GM12891 (cell line): Measurements from ENCODE around the gene MYO9B.

Experiments
- DNase-seq: peaks from one replicate; pipeline ENCODE4 v3.0.0; 2011; ENCODE audit warnings: low spot score; ENCODE audit not compliant: insufficient read length
- FAIRE-seq: peaks from 2 replicates; lab custom pipeline; 2011; peaks lifted over from hg19 to GRCh38; lab: Jason Lieb, UNC
- PAX5 ChIP-seq: IDR thresholded peaks from 2 replicates; pipeline ENCODE4 v1.6.1; 2011; ENCODE audit warnings: low read length, moderate library complexity, mild to moderate bottlenecking; ENCODE audit not compliant: insufficient read depth, severe bottlenecking
- POLR2A ChIP-seq: IDR thresholded peaks from 2 replicates; pipeline ENCODE4 v1.6.1; 2011; ENCODE audit warnings: low read depth, low read length, control low read depth
- POLR2AphosphoS5 ChIP-seq: IDR thresholded peaks from 2 replicates; pipeline ENCODE4 v1.6.1; 2011; ENCODE audit warnings: low read depth, low read length, control low read depth
- POU2F2 ChIP-seq: IDR thresholded peaks from 2 replicates; pipeline ENCODE4 v1.6.1; 2011; ENCODE audit warnings: low read depth, mild to moderate bottlenecking, control low read depth, low read length, moderate library complexity
- SPI1 ChIP-seq: IDR thresholded peaks from 2 replicates; pipeline ENCODE4 v1.6.1; 2011; ENCODE audit warnings: low read depth, low read length, control low read depth
- TAF1 ChIP-seq: IDR thresholded peaks from 2 replicates; pipeline ENCODE4 v1.6.1; 2011; ENCODE audit warnings: low read depth, low read length, control low read depth

Gene MYO9B

DNA sequence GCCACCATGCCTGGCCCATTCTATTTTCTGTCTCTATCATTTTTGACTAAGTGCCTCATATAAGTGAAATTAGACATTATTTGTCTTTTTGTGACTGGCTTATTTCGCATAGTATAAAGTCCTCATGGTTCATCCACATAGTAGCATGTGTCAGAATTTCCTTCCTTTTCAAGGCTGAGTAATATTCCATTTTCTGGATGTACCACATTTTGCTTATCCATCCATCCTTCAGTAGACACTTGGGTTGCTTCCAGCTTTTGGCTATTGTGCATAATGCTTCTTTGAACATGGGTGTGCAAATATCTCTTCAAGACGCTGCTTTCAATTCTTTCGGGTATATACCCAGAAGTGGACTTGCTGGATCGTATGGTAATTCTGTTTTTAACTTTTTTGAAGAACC is 88.1 kb downstream of the MYO9B start:
- FAIRE-seq (no peak), DNase-seq (no peak)
- TF ChIP-seq POU2F2 (no peak), POLR2AphosphoS5 (no peak), TAF1 (no peak), PAX5 (no peak), POLR2A (no peak), SPI1 (no peak)

DNA sequence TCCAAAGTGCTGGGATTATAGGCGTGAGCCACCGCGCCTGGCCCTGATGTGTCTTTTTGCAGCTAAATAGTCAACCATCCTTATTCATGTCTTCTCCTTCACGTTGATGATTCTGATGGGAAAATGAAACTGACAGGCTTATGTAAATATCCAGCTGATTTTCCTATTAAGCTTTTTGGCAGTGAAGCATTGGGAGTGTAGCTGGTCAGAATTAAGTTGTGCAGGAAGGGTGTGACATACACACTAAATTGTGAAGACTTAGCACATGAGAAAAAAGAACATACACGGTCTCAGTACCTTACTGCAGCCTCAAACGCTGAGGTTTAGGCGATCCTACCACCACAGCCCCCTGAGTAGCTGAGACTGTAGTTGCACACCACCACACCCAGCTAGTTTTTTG is 89.1 kb downstream of the MYO9B start:
- TF ChIP-seq POU2F2 (no peak), PAX5 (no peak), TAF1 (no peak), SPI1 (no peak), POLR2AphosphoS5 (no peak), POLR2A (no peak)
- no peak for DNase-seq
- FAIRE-seq = no peak

DNA sequence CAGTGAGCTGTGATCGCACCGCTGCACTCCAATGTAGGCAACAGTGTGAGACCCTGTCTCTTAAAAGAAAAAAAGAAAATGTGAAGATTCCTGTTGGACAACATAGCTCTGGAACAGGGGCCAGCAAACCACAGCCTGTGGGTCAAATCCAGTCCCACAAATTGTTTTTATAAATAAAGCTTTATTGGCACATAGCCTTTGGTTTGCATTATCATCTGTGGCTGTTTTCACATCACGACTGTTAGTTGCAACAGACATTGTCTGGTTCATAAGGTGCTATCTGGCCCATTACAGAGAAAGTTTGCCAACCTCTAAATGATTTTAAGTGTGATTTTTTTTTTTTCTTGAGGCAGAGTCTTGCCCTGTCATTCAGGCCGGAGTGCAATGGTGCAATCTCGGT is 90.1 kb downstream of the MYO9B start:
- no peak for TF ChIP-seq TAF1
- no peak for TF ChIP-seq POLR2A
- TF ChIP-seq SPI1 = no peak
- no peak for TF ChIP-seq POU2F2
- TF ChIP-seq POLR2AphosphoS5 = no peak
- no peak for TF ChIP-seq PAX5
- FAIRE-seq (no peak), DNase-seq (no peak)

DNA sequence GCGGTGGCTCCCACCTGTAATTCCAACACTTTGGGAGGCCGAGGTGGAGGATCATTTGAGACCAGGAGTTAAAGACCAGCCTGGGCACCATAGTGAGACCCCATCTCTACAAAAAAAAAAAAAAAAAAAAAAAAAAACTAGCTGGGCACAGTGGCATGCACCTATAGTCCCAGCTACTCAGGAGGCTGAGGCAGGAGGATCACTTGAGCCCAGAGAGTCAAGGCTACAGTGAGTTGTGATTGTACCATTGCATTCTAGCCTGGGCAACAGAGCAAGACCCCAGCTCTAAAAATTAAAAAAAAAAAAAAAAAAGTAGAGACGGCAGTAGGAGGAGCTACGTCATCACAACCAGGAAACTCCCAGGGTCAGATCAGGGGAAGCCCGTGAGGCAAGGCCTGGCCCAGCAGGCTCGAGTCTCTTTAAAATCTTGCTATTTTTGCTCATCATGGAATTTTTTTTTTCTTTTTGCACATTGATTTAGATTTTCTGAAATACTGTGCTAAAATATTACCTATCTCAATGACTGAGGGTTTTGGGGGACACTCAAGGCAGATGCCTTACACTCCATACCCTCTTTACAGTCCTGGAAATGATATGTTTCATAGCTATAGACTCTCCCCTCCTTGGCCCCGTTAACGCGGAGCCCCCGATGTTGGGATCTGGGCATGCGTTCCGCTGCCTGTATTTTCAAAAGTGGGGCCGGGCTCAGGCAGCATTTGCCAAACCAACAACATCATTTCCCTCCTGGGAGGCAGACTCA is 95.1 kb downstream of the MYO9B start:
- FAIRE-seq (no peak), DNase-seq (peak; percentile 65)
- TF ChIP-seq TAF1 (no peak), POLR2A (no peak), PAX5 (no peak), SPI1 (no peak), POLR2AphosphoS5 (no peak), POU2F2 (no peak)

DNA sequence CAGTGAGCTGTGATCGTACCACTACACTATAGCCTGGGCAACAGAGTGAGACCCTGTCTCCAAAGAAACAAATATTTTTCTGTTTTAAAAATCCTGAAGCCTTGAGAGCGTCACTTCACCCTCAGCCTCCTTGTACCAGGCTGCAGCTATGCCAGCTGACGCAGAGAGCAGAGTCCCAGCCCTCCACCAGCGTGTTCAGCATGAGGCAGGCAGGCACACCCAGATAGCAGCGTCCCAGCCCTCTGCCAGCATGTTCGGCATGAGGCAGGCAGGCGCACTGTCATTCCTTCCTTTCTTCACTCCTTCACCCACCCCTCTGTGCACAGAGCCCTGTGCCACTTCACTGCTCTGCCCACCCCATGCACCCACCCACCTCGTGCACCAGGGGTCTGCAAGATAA is 96.3 kb downstream of the MYO9B start:
- no peak for TF ChIP-seq POU2F2
- no peak for TF ChIP-seq POLR2AphosphoS5
- no peak for TF ChIP-seq PAX5
- no peak for TF ChIP-seq SPI1
- TF ChIP-seq TAF1 = no peak
- TF ChIP-seq POLR2A = no peak
- DNase-seq (no peak), FAIRE-seq (no peak)

DNA sequence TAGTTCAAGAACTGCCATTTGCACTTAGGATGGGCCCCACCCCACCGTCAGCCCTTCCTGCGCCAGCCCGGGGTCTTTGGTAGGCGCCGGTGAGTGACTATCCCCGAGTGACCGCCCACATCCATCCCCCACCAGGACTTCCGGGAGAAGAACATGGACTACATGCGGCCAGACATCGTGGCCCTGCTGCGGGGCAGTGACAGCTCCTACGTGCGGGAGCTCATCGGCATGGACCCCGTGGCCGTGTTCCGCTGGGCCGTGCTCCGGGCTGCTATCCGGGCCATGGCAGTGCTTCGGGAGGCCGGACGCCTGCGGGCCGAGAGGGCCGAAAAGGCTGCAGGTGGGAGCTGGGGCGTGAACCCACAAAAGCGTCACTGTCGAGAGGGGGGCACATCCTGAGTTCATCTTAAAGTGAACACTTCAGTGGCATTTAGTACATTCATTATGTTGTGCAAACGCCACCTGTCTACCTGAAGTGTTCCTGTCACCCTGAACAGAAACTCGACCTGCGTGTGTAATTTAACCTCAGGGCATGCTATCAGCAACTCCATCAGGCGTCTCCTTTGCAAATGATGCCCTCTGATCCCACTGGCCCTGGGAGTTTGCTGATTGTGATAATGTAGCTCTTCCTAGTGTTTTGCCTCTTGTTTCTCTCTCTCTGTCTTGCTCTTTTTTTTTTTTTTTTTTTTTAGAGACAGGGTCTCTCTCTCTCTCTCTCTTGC is 97.2 kb downstream of the MYO9B start:
- FAIRE-seq = no peak
- TF ChIP-seq SPI1 (no peak), POLR2AphosphoS5 (no peak), POLR2A (no peak)
- no peak for DNase-seq

DNA sequence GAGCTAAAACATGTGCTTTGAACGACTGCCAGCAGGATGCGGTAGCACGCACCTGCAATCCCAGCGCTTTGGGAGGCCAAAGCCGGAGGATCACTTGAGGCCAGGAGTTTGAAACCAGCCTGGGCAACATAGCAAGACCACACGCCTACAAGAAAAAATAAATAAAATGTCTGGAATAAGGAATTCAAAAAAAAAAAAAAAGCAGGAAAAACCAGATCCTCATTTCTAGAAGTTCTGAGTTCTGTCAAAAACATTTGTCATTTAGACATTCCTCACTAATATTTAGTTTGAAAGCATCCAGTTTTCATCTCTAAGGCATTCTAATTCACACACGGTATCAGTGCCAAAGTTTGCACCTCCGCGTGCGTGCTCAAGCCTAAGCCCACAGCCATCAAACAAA is 102.7 kb downstream of the MYO9B start:
- DNase-seq (no peak), FAIRE-seq (no peak)
- TF ChIP-seq POLR2A = no peak
- TF ChIP-seq TAF1 = no peak
- no peak for TF ChIP-seq SPI1

DNA sequence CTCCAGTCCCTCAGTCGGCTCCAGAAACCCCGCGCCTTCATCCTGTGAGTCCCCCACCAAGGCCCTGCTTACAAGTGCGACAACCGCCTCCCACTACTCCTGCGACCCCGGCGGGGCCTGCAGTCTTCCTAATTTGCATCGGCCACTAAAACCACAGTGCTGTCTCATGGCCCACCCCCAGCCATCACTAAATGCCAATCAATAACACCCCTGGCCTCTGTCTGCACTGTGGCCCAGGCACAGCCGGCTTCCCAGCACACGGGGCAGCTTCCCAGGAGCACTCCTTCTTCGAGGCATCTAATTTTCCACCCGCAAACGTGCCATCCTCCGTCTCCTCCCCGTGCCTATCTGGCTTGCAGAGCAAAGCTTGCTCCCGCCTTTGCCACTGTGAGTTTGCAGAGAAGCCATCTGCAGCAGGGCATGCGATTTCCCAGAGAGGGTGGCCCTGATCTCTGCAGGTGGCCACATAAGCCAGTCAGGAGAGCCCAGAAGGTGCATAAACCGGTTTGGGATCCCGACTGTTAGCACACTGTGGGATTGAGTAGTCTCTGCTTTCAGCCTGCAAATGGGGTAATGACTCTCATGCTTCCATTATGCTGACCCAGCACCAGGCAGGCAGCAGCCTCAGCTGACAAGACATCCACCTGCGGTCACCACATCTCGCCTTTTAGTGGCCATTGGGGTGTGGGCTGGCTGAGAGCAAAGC is 105.6 kb downstream of the MYO9B start:
- TF ChIP-seq TAF1 (no peak), POLR2AphosphoS5 (no peak), POU2F2 (no peak), SPI1 (no peak), POLR2A (no peak), PAX5 (no peak)
- no peak for FAIRE-seq
- DNase-seq = no peak

DNA sequence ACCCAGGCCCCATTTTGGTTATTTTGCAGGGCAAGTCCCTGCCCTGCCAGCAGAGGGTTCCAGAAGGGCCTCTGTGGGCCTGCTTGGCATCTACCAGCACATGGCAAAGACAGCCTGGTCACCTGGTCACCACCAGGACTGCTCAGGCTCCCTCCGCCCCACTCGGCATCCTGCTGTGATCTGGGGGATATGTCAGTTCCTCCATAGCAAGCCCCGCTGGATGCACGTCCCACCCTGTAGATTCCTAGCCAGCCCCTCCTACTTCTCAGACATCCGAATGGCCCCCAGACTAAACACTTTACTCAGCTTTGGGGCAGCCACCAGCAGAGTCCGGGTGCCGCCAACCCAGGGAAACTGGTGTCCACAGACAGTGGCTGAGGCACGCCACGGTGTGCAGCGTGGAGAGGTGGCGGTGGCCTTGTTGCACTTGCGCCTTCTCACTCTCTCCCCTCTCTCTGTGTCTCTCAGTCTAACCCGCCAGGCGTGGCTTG is 107.7 kb downstream of the MYO9B start:
- DNase-seq (no peak), FAIRE-seq (peak; percentile 96)
- TF ChIP-seq POU2F2 (no peak), PAX5 (no peak), SPI1 (no peak), POLR2A (no peak; the same call in 1 of the 2 replicates), TAF1 (no peak), POLR2AphosphoS5 (no peak)

DNA sequence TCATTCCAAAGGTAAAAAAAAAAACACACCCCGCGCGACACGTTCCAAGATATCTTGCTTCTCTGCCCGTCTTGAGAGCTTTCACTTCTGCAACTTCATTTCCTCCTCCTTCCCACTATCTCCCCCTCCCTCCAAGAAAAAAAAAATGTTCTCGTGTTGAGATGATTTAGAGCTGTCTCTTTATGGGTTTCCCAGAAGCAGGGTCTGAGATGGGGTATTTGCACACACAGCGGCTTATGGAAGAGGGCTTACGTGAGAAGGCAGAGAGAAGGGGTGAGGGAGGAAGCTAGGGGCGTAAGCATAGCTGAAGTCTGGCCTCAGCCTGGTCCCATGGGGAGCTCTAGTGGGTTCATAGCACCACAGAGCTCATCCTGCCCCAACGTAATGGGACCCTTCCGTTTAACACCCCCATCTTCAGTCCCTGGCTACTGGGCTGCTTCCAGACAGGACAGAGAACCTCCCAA is 108.3 kb downstream of the MYO9B start:
- no peak for DNase-seq
- TF ChIP-seq POLR2AphosphoS5 = no peak
- TF ChIP-seq POU2F2 = no peak
- peak; percentile 84 for TF ChIP-seq SPI1
- TF ChIP-seq TAF1 = no peak
- TF ChIP-seq PAX5 = no peak
- FAIRE-seq = no peak

DNA sequence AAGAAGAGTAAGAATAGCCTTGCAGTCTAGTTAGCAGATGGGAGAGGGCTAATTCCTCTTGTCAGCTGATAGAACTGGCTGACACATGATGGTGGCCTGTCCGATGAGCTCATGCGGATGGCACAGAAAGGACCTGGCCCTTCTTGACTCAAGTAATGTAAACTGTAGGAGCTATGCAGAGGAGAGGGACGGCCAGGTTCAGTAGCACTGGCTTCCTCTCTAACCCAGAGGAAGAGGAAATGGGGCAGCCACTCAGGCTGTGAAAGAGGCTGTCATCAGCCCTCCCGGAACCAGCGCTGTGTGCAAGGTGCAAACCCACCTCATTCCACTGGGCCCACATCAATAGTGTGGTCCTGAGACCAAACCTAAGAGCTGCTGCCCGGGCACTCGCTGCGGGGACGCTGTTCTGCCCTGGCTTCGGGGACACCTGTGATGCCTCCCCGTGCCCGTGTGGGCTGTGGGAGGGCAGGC is 108.8 kb downstream of the MYO9B start:
- no peak for DNase-seq
- TF ChIP-seq SPI1 (peak; percentile 47; the same call in 1 of the 2 replicates), POLR2AphosphoS5 (0 out of 2 replicates have a peak, but pooled peaks have one; percentile 31), TAF1 (no peak)
- peak; percentile 43 for FAIRE-seq
